PC-3 (cell line): Measurements from ENCODE around the gene SULF2. TPM values are rescaled to one million over a fixed set of nuclear protein-coding genes. Genes with fewer than 3 reads are reported as not detected.

Experiments
- ATAC-seq: fragments of 200-7000 bp; cut with Tn5 transposase; 2 replicates; pipeline ENCODE4 v1.9.1; 2020; ENCODE audit warnings: mild to moderate bottlenecking, moderate library complexity
- BruUV-seq: library from RNA; stranded (reverse); fragments of 400-500 nt; replicated peaks from 2 replicates; lab custom pipeline; 2021; lab: Mats Ljungman, UMichigan
- CTCF ChIA-PET: fragments of 300-600 bp; sonication (Branson Sonifier 250); formaldehyde crosslinking; loops from one replicate; lab custom pipeline; 2022; ENCODE audit warnings: antibody characterized with exemption; lab: Charles Lee
- POLR2A ChIA-PET: fragments of 300-600 bp; sonication (Branson Sonifier 250); formaldehyde crosslinking; loops from one replicate; lab custom pipeline; 2022; ENCODE audit warnings: antibody characterized with exemption; ENCODE audit not compliant: unreplicated experiment; lab: Charles Lee
- DNase-seq: peaks from one replicate; pipeline ENCODE4 v3.0.0-alpha.2; 2015
- H2AFZ ChIP-seq: fragments of 300-600 bp; sonication (generic); 2 replicates; pipeline ENCODE4 v1.6.0; 2016; ENCODE audit warnings: antibody characterized with exemption, low read length
- H3F3A ChIP-seq: fragments of 300-600 bp; sonication (generic); one replicate; pipeline ENCODE4 v1.6.0; 2017; ENCODE audit warnings: antibody characterized with exemption, low read length, control low read depth, mild to moderate bottlenecking; ENCODE audit not compliant: unreplicated experiment
- H3K27ac ChIP-seq: fragments of 300-600 bp; sonication (generic); 2 replicates; pipeline ENCODE4 v1.5.1; 2016; ENCODE audit warnings: mild to moderate bottlenecking, low read length
- H3K27me3 ChIP-seq: fragments of 300-600 bp; sonication (generic); 2 replicates; pipeline ENCODE4 v1.6.1; 2016; ENCODE audit warnings: low read length, mixed read lengths
- H3K36me3 ChIP-seq: fragments of 300-600 bp; sonication (generic); 2 replicates; pipeline ENCODE4 v1.6.1; 2016; ENCODE audit warnings: low read depth, mixed run types, low read length, mixed read lengths
- H3K4me1 ChIP-seq: fragments of 300-600 bp; sonication (generic); 2 replicates; pipeline ENCODE4 v1.5.1; 2016; ENCODE audit warnings: low read length; ENCODE audit not compliant: insufficient read depth
- H3K4me2 ChIP-seq: fragments of 300-600 bp; sonication (generic); 2 replicates; pipeline ENCODE4 v1.6.0; 2016; ENCODE audit warnings: low read length
- H3K4me3 ChIP-seq: fragments of 300-600 bp; sonication (generic); 2 replicates; pipeline ENCODE4 v1.5.1; 2016; ENCODE audit warnings: mild to moderate bottlenecking, low read length, mixed read lengths
- H3K79me2 ChIP-seq: fragments of 300-600 bp; sonication (generic); 2 replicates; pipeline ENCODE4 v1.6.1; 2017; ENCODE audit warnings: low read length, mixed read lengths
- H3K9ac ChIP-seq: fragments of 300-600 bp; sonication (generic); 2 replicates; pipeline ENCODE4 v1.6.0; 2016; ENCODE audit warnings: mild to moderate bottlenecking, low read length
- H3K9me2 ChIP-seq: fragments of 300-600 bp; sonication (generic); replicated peaks from 2 replicates; pipeline ENCODE4 v1.6.1; 2016; ENCODE audit warnings: mixed run types, low read length, mixed read lengths
- H3K9me3 ChIP-seq: fragments of 300-600 bp; sonication (generic); 2 replicates; pipeline ENCODE4 v1.6.1; 2016; ENCODE audit warnings: low read length, mixed read lengths
- H4K20me1 ChIP-seq: fragments of 300-600 bp; sonication (generic); 2 replicates; pipeline ENCODE4 v1.6.1; 2016; ENCODE audit warnings: low read length, mixed read lengths
- EZH2 ChIP-seq: fragments of 300-600 bp; sonication (generic); IDR thresholded peaks from one replicate; pipeline ENCODE4 v1.6.1; 2017; ENCODE audit warnings: antibody characterized with exemption, mild to moderate bottlenecking, low read length; ENCODE audit not compliant: unreplicated experiment
- EZH2phosphoT487 ChIP-seq: fragments of 300-600 bp; sonication (generic); IDR thresholded peaks from 2 replicates; pipeline ENCODE4 v1.6.1; 2018; ENCODE audit warnings: mild to moderate bottlenecking, antibody characterized with exemption, low read length, borderline replicate concordance
- intact Hi-C: fragments of 100-400 bp; cut with micrococcal nuclease; formaldehyde crosslinking; loops from 2 replicates; pipeline ENCODE4 v1.9.0; 2023
- total RNA-seq: library from RNA; depleted of rRNA; stranded (reverse); fragments of >200 nt; gene quantifications from 2 replicates; pipeline ENCODE4 v1.2.3, GENCODE V29; 2014
- TF ChIP-seq, protein P1 (sequence below): fragments of 300-600 bp; sonication (generic); conservative IDR thresholded peaks from 2 replicates; pipeline ENCODE4 v1.5.1; 2017; ENCODE audit warnings: antibody characterized with exemption, low read depth, mild to moderate bottlenecking, low read length

Gene SULF2
- total RNA-seq, 1 experiment from 2014 or later = 340 TPM

DNA sequence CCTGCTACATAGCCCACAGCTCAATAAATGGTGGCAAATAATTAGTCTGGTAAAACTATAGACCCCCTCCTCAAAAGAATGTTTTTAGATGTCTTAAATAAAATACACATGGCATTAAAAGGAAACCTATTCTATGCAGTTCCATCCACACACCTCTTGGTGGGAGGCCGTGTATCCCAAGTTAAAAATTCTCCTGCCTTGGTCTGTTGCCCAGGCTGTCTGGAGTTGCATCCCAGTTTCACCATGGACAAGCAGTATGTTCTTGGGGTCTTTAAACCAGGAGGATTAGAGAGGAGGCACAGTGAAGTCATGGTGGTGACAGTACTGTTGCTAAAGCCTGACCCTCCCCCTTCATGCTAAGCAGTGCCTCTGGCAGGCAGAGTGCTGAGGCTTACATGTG, 95.5 kb downstream of the SULF2 start:
- Histone ChIP-seq H3K9me2 (no peaks in the 10 kb centered on the region), H3K36me3 (peaks cover 81% of the 10 kb centered on the region), H3K79me2 (no peaks in the 10 kb centered on the region), H3K27ac (no peak overlapping the region), H3K4me3 (no peak overlapping the region), H3K9me3 (peaks cover 23% of the 10 kb centered on the region), H3K9ac (no peak overlapping the region), H3F3A (no peaks in the 10 kb centered on the region), H4K20me1 (no peaks in the 10 kb centered on the region), H3K27me3 (no peaks in the 10 kb centered on the region), H2AFZ (no peak overlapping the region), H3K4me1 (no peaks in the 10 kb centered on the region), H3K4me2 (no peak overlapping the region)
- POLR2A ChIA-PET = no interaction called here
- CTCF ChIA-PET = no interaction called here
- intact Hi-C loops = no loop called here
- TF ChIP-seq, protein P1, sequence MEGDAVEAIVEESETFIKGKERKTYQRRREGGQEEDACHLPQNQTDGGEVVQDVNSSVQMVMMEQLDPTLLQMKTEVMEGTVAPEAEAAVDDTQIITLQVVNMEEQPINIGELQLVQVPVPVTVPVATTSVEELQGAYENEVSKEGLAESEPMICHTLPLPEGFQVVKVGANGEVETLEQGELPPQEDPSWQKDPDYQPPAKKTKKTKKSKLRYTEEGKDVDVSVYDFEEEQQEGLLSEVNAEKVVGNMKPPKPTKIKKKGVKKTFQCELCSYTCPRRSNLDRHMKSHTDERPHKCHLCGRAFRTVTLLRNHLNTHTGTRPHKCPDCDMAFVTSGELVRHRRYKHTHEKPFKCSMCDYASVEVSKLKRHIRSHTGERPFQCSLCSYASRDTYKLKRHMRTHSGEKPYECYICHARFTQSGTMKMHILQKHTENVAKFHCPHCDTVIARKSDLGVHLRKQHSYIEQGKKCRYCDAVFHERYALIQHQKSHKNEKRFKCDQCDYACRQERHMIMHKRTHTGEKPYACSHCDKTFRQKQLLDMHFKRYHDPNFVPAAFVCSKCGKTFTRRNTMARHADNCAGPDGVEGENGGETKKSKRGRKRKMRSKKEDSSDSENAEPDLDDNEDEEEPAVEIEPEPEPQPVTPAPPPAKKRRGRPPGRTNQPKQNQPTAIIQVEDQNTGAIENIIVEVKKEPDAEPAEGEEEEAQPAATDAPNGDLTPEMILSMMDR = no peak
- TF ChIP-seq EZH2phosphoT487 (no peak), EZH2 (no peak)
- no peak for ATAC-seq
- DNase-seq = no peak
- no TSS peak for BruUV-seq

DNA sequence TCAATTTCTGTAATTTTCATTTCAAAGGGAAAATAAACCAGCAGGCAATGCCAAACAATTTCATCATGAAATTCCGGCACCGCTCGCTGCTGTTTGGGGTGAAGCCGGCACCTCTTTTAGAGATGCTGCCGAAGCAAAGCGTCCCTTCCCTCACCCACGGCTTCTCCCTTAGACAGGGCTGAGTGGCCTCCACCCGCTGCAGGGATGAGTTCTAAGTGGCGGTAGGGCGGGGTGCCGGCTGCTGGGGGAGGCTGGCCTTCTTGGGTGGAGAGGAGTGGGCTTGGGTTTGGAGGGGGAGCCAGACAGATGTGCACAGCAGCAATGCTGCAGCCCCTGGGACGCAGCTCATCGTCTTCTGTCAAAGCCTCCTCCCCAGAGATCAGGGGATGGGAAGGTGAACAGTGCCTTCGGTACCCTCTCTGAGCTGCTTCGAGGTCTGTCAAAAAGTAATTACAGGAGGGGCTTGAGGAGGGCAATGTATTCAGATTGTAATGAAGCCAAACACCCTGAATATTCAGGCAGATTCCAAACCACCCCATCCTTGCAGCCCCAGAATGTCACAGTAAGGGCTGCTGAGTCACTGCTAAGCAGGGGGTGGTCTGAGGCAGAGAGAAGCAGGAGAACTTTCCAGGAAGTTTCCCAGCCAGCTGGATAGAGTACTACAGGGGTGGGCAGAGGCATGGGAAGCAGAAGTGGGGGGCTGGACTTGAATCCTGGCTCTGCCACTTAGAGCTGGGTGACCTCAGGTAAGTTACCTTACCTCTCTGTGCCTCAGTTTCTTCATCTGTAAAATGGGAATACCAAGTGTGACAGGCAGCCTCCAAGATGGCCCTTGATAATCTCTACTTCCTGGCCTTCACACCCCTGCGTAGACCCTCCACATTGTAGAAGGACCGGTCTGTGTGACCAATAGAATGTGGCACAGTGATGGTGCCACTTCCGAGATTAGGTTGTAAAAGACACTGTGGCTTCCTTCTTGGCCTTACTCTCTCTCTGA, 96.6 kb downstream of the SULF2 start:
- Histone ChIP-seq H3K4me2 (no peak overlapping the region), H3K4me1 (no peaks in the 10 kb centered on the region), H3K9me3 (peaks cover 23% of the 10 kb centered on the region), H3K4me3 (no peak overlapping the region), H4K20me1 (no peaks in the 10 kb centered on the region), H3K27me3 (no peaks in the 10 kb centered on the region), H3K27ac (no peak overlapping the region), H3K9me2 (no peaks in the 10 kb centered on the region), H3K36me3 (peaks cover 82% of the 10 kb centered on the region), H2AFZ (no peak overlapping the region), H3K9ac (no peak overlapping the region), H3K79me2 (no peaks in the 10 kb centered on the region), H3F3A (no peaks in the 10 kb centered on the region)
- no peak for DNase-seq
- ChIA-PET POLR2A (no interaction called here), CTCF (no interaction called here)
- intact Hi-C loops = no loop called here
- TF ChIP-seq EZH2phosphoT487 = no peak
- TF ChIP-seq, protein P1 = no peak
- no peak for TF ChIP-seq EZH2
- no TSS peak for BruUV-seq
- no peak for ATAC-seq
